ENCODE measurements around the gene SIDT2. TPM values are rescaled to one million over a fixed set of nuclear protein-coding genes. Genes with fewer than 3 reads are reported as not detected.

The SIDT2 gene
- total and polyA plus RNA-seq, 2 donors (not counting 3 experiments of a cell fraction or from before 2014, with no cell fraction given) = 28.7 to 34.5 TPM

- Histone ChIP-seq H3K9me1 (replicated peaks; ENCODE audit: control insufficient read depth, extremely low read depth, insufficient read depth, low read length) (no peaks in the 10 kb centered on the region), H3K79me2 (ENCODE audit: control insufficient read depth, insufficient read depth, low read length) (no peaks in the 10 kb centered on the region), H3K36me3 (ENCODE audit: control insufficient read depth in 2 of 2, extremely low read depth in 1 of 2, insufficient read depth in 2 of 2, low read length in 2 of 2) (peaks cover 0 to 29% of the 10 kb centered on the region in 2 experiments), H3K4me3 (replicated peaks in 1 of 3; ENCODE audit: insufficient read depth in 1 of 3, low read depth in 1 of 3, low read length in 3 of 3) (no peak overlapping the region), H3K9me3 (replicated peaks; ENCODE audit: control insufficient read depth, insufficient read depth, low read length) (no peaks in the 10 kb centered on the region), H3K9ac (replicated peaks; ENCODE audit: extremely low read depth, insufficient read depth, low read length) (no peak overlapping the region), H3K27me3 (ENCODE audit: control insufficient read depth in 2 of 2, insufficient read depth in 2 of 2, low read length in 2 of 2) (no peaks in the 10 kb centered on the region), H3K4me1 (ENCODE audit: control insufficient read depth, extremely low read depth, insufficient read depth, low read length) (peaks cover 7% of the 10 kb centered on the region), H4K20me1 (replicated peaks; ENCODE audit: control insufficient read depth, extremely low read depth, insufficient read depth, low read length) (no peaks in the 10 kb centered on the region), H3K27ac (ENCODE audit: insufficient read depth, low read depth, low read length) (no peak overlapping the region), H3K4me2 (ENCODE audit: insufficient read depth, low read length) (no peak overlapping the region), H2AFZ (ENCODE audit: low read depth, low read length) (no peak overlapping the region)
- no TSS peak for BruUV-seq (replicated peaks)
- DNase-seq (ENCODE audit: low read depth, low spot score) (no peak), FAIRE-seq (no peak)
- intact Hi-C loops (cut with micrococcal nuclease) = no loop called here
- dilution Hi-C loops (cut with MboI; ENCODE audit: extremely low pct_ligation_motif_present, low sequenced_read_pairs) = no loop called here
- POLR2A ChIA-PET = no interaction called here
- TF ChIP-seq FOS (IDR thresholded peaks at IDR 0.05; ENCODE audit: borderline replicate concordance, insufficient read depth, low read length) = no peak
- TF ChIP-seq GATA2 (IDR thresholded peaks at IDR 0.05; ENCODE audit: insufficient read depth, insufficient read length, low read depth, low read length) = no peak
- no peak for TF ChIP-seq POLR2A (IDR thresholded peaks at IDR 0.05; ENCODE audit: low read depth, low read length)
- TF ChIP-seq POLR2AphosphoS5 (IDR thresholded peaks at IDR 0.05; ENCODE audit: insufficient read depth, low read depth, low read length) = no peak
- TF ChIP-seq CTCF (IDR thresholded peaks at IDR 0.05; ENCODE audit: extremely low read depth in 1 of 2, insufficient read depth in 1 of 2, low read depth in 1 of 2, low read length in 2 of 2) = no peak
- no peak for TF ChIP-seq JUN (IDR thresholded peaks at IDR 0.05; ENCODE audit: borderline replicate concordance, insufficient read depth, insufficient read length, low read depth)
- TF ChIP-seq EZH2 (IDR thresholded peaks at IDR 0.05; ENCODE audit: borderline replicate concordance, low read depth, low read length, severe bottlenecking) = no peak
- TF ChIP-seq MYC (IDR thresholded peaks at IDR 0.05; ENCODE audit: low read depth, low read length) = no peak
- no peak for TF ChIP-seq MAX (IDR thresholded peaks at IDR 0.05; ENCODE audit: insufficient read depth, insufficient read length)
- CTCF ChIA-PET = interaction anchor here (0.8 to 3.4 kb wide), 8 partner anchors 9 to 490 kb away, joined by 3 to 16 read pairs (median 3); partner anchors contain the start of genes APOA5, PCSK7, RNF214 and SIDT2
These were observed 43.4 kb downstream of the SIDT2 start for GRCh38 chr11:117221775-117222517.

Measured in endothelial cell of umbilical vein (primary cell).